ENCODE results near the gene TAP1. TPM values are rescaled to one million over a fixed set of nuclear protein-coding genes. Genes with fewer than 3 reads are reported as not detected.

TAP1 gene
- total and polyA plus RNA-seq, 2 experiments from 2014 or later, result 6.8 to 12.6 TPM

DNA sequence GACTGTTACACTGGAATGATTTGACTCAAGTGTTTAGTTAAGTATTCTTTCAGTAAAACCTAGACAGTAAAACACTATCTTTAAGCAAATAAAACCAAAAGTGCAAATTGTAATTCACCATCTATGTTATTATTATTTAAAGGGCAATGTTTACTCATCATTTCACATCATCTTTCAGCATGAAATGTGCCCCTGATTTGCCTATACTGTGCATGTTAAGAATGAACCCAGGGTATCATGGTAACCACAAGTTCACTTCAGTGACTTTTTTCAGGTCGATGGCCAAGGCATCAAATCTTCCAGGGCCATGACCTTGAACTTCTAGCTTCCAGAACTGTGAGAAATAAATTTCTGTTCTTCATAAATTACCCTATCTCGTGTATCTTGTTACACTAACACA is 34.6 kb downstream of the TAP1 start:
- no peak overlapping the region for H3K4me3 ChIP-seq
- DNase-seq (ENCODE audit: low read depth in 1 of 2, low spot score in 1 of 2), result no peak
- H3K27me3 ChIP-seq, result no peaks in the 10 kb centered on the region
- no peaks in the 10 kb centered on the region for H3K4me1 ChIP-seq (ENCODE audit: low read depth)
- H3K9me3 ChIP-seq (ENCODE audit: low read depth), result no peaks in the 10 kb centered on the region
- no peak overlapping the region for H3K27ac ChIP-seq
- H3K36me3 ChIP-seq, result no peaks in the 10 kb centered on the region
- TF ChIP-seq CTCF (IDR thresholded peaks at IDR 0.05; ENCODE audit: low read depth, low read length), result no peak

- no peak within 1 kb of the TSS for H3K4me3 ChIP-seq
- no peak within 1 kb of the TSS for H3K27ac ChIP-seq
- DNase-seq (ENCODE audit: low read depth in 1 of 2, low spot score in 1 of 2), result peak; percentile 14 to 27
- H3K9me3 ChIP-seq (ENCODE audit: low read depth), result no peaks in the 10 kb centered on the region
- no peak for TF ChIP-seq CTCF (IDR thresholded peaks at IDR 0.05; ENCODE audit: low read depth, low read length)
- peaks cover 7% of the 10 kb centered on the region for H3K27me3 ChIP-seq
- H3K4me1 ChIP-seq (ENCODE audit: low read depth), result no peaks in the 10 kb centered on the region
- H3K36me3 ChIP-seq, result no peaks in the 10 kb centered on the region
These were observed 36.7 kb downstream of the TAP1 start, which contains the start of gene HLA-DOB for GRCh38 chr6:32816746-32817204. TSS of gene HLA-DOB (minus strand) at chr6:32817002. CDS start at chr6:32816951, 51 bp downstream.

GRCh38 chr6:32815996-32816395 is 37.5 kb downstream of the TAP1 start:
- TF ChIP-seq CTCF (IDR thresholded peaks at IDR 0.05; ENCODE audit: low read depth, low read length), result no peak
- no peaks in the 10 kb centered on the region for H3K9me3 ChIP-seq (ENCODE audit: low read depth)
- no peak for DNase-seq (ENCODE audit: low read depth in 1 of 2, low spot score in 1 of 2)
- H3K27me3 ChIP-seq, result peaks cover 7% of the 10 kb centered on the region
- H3K27ac ChIP-seq, result no peak overlapping the region
- H3K4me3 ChIP-seq, result no peak overlapping the region
- H3K4me1 ChIP-seq (ENCODE audit: low read depth), result no peaks in the 10 kb centered on the region
- no peaks in the 10 kb centered on the region for H3K36me3 ChIP-seq

DNA sequence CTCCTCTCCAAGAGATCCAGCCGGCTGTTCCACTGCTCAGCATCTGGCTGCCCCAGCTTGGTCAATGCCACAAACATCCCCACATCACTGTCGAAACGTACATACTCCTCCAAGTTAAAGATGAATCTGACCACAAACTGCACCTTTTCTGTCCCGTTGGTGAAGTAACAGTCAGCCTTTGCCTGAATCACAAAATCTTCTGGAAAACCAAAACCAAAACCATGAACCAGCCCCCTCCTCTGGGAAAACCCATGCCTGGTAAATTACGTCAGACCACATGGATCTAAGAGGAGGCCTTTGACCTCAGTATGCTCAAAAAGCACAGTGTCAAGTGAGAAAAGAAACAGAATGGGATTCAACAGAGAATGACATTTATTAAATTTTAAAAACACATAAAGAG is 38.4 kb downstream of the TAP1 start:
- H3K4me1 ChIP-seq (ENCODE audit: low read depth), result no peaks in the 10 kb centered on the region
- TF ChIP-seq CTCF (IDR thresholded peaks at IDR 0.05; ENCODE audit: low read depth, low read length), result no peak
- no peak overlapping the region for H3K4me3 ChIP-seq
- no peaks in the 10 kb centered on the region for H3K9me3 ChIP-seq (ENCODE audit: low read depth)
- peak in 1 of 2 donors; percentile 24 for DNase-seq (ENCODE audit: low read depth in 1 of 2, low spot score in 1 of 2)
- no peak overlapping the region for H3K27ac ChIP-seq
- no peaks in the 10 kb centered on the region for H3K36me3 ChIP-seq
- H3K27me3 ChIP-seq, result peaks cover 7% of the 10 kb centered on the region

DNA sequence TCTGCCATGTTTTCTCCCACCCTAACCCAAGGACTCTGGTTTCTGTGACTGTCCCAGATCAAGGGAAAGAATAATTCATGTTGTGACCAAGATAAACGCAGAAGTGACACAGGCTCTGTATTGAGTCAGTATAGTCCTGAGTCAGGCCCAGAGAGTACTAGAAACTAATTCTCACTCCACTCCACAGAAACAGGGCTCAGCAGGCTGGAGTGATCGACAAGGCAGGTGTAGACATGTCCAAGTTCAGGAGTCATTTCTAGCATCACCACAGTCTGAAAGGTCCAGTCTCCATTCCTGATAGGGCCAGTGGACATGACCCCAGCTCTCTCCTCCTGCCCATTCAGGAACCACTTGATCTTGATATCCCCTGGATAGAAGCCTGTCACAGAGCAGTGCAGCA is 39.4 kb downstream of the TAP1 start:
- H3K9me3 ChIP-seq (ENCODE audit: low read depth), result no peaks in the 10 kb centered on the region

More for the DNA sequence above, 39.4 kb downstream of the TAP1 start:
- H3K4me3 ChIP-seq, result no peak overlapping the region
- no peaks in the 10 kb centered on the region for H3K36me3 ChIP-seq
- H3K4me1 ChIP-seq (ENCODE audit: low read depth), result no peaks in the 10 kb centered on the region
- H3K27ac ChIP-seq, result no peak overlapping the region
- no peak for TF ChIP-seq CTCF (IDR thresholded peaks at IDR 0.05; ENCODE audit: low read depth, low read length)
- peaks cover 7% of the 10 kb centered on the region for H3K27me3 ChIP-seq
- no peak for DNase-seq (ENCODE audit: low read depth in 1 of 2, low spot score in 1 of 2)
